Measurements from ENCODE around the gene BOC. TPM values are rescaled to one million over a fixed set of nuclear protein-coding genes. Genes with fewer than 3 reads are reported as not detected.

BOC gene
- total and polyA plus RNA-seq, 2 of the 4 experiments (the other 2 are of a cell fraction): 6.8 to 15.2 TPM

DNA sequence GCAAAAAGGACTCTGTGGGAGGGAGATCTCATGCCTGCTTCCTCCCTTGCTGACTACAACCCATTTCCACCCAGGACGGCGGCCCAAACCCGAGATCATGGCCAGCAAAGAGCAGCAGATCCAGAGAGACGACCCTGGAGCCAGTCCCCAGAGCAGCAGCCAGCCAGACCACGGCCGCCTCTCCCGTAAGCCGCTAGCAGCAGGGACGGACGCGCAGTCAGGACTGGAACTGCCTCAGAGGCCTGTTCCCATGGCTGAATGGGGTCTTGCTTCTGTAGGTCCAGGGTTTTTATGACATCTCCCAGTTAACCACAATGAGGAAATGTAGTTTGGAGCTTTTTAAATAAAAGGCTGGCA is 67.2 kb downstream of the BOC start:
- Histone ChIP-seq H3K14ac (replicated peaks; ENCODE audit: low read depth, low read length) (no peak overlapping the region), H3K27me3 (ENCODE audit: control insufficient read depth, insufficient read depth, low read length) (peaks cover 5% of the 10 kb centered on the region), H3K4me2 (ENCODE audit: low read depth, low read length) (no peak overlapping the region), H2BK5ac (ENCODE audit: low read depth, low read length, poor library complexity, severe bottlenecking) (no peak overlapping the region), H3K23ac (ENCODE audit: low read depth, low read length) (no peak overlapping the region), H3K36me3 (ENCODE audit: control insufficient read depth, insufficient read depth, low read length) (peaks cover 53% of the 10 kb centered on the region), H2BK20ac (ENCODE audit: low read depth, low read length) (no peak overlapping the region), H4K91ac (ENCODE audit: insufficient read depth, low read depth, low read length) (no peak overlapping the region), H3K4ac (ENCODE audit: low read depth, low read length) (no peak overlapping the region), H3K9ac (ENCODE audit: low read depth, low read length) (no peak overlapping the region), H3K56ac (ENCODE audit: extremely low read depth, insufficient read depth, low read length) (no peak overlapping the region), H3K18ac (ENCODE audit: low read depth, low read length) (no peak overlapping the region), H3K9me1 (ENCODE audit: insufficient read depth, low read length) (0 out of 2 replicates have a peak, but pooled peaks cover 2% of the 10 kb centered on the region), H2AK5ac (ENCODE audit: low read depth, low read length) (no peak overlapping the region), H2AFZ (replicated peaks; ENCODE audit: low read length, poor library complexity) (no peak overlapping the region), H4K8ac (ENCODE audit: low read depth in 2 of 2, low read length in 2 of 2) (no peak overlapping the region), H4K20me1 (ENCODE audit: insufficient read depth, low read length) (no peaks in the 10 kb centered on the region), H3K4me1 (ENCODE audit: control insufficient read depth, insufficient read depth, low read length) (peaks cover 11% of the 10 kb centered on the region; the same call in 1 of the 2 replicates), H2BK120ac (ENCODE audit: low read depth, low read length) (no peak overlapping the region), H2BK15ac (ENCODE audit: low read depth, low read length) (no peak overlapping the region), H3K9me3 (ENCODE audit: control insufficient read depth, insufficient read depth, low read length) (no peaks in the 10 kb centered on the region), H3K27ac (ENCODE audit: insufficient read depth, low read length) (no peak overlapping the region), H3K79me1 (ENCODE audit: low read depth in 1 of 2, low read length in 2 of 2) (no peaks in the 10 kb centered on the region), H3K4me3 (ENCODE audit: insufficient read depth, low read depth, low read length) (no peak overlapping the region), H4K5ac (ENCODE audit: low read depth, low read length) (no peak overlapping the region), H2AK9ac (replicated peaks; ENCODE audit: low read depth, low read length, poor library complexity) (no peak overlapping the region)
- ChIA-PET POLR2A (ENCODE audit: unreplicated experiment) (no interaction called here), CTCF (no interaction called here)
- DNase-seq (no peak), ATAC-seq (ENCODE audit: low read depth) (no peak)
- intact Hi-C loops (cut with micrococcal nuclease) (no loop called here), in situ Hi-C loops (cut with MboI; ENCODE audit: low sequenced_read_pairs) (loop anchor here (25.0 kb wide), 1 partner anchor 641 kb away; the partner anchor contains the start of gene CCDC80), dilution Hi-C loops (cut with HindIII; ENCODE audit: low sequenced_read_pairs, unreplicated experiment) (no loop called here)
- BruUV-seq (replicated peaks): no TSS peak
- WGBS, 2 experiments (ENCODE audit: extremely low coverage in 2 of 2, insufficient read length in 1 of 2): 100% methylated on average over 7 of the region's 11 CpGs; no CpG with 5 or more reads in 1 of the 2 experiments
- TF ChIP-seq BHLHE40 (IDR thresholded peaks at IDR 0.05; ENCODE audit: low read depth, low read length) (no peak), MAFK (IDR thresholded peaks at IDR 0.05; ENCODE audit: low read depth, low read length) (no peak), RCOR1 (IDR thresholded peaks at IDR 0.05; ENCODE audit: insufficient replicate concordance, low read length) (no peak), CEBPB (IDR thresholded peaks at IDR 0.05; ENCODE audit: low read depth, low read length) (no peak), MAZ (IDR thresholded peaks at IDR 0.05; ENCODE audit: borderline replicate concordance, low read depth, low read length) (no peak), FOS (IDR thresholded peaks at IDR 0.05; ENCODE audit: low read depth, low read length) (no peak), NFE2L2 (IDR thresholded peaks at IDR 0.05; ENCODE audit: low read depth, low read length) (no peak), MXI1 (IDR thresholded peaks at IDR 0.05; ENCODE audit: borderline replicate concordance, low read depth, low read length) (no peak), RFX5 (IDR thresholded peaks at IDR 0.05; ENCODE audit: low read depth, low read length) (no peak), SMC3 (IDR thresholded peaks at IDR 0.05; ENCODE audit: low read depth, low read length) (no peak)
- TF ChIP-seq, protein P1, sequence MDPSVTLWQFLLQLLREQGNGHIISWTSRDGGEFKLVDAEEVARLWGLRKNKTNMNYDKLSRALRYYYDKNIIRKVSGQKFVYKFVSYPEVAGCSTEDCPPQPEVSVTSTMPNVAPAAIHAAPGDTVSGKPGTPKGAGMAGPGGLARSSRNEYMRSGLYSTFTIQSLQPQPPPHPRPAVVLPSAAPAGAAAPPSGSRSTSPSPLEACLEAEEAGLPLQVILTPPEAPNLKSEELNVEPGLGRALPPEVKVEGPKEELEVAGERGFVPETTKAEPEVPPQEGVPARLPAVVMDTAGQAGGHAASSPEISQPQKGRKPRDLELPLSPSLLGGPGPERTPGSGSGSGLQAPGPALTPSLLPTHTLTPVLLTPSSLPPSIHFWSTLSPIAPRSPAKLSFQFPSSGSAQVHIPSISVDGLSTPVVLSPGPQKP (IDR thresholded peaks at IDR 0.05; ENCODE audit: borderline replicate concordance, low read depth, low read length): no peak
